Heart left ventricle (tissue), 13 donors: ENCODE data around the gene WNT9A.

Experiments used
- CTCF ChIP-seq, 12 donors: fragments of 200-600 bp; sonication (generic) in 4 of 12; IDR thresholded peaks; one replicate each; pipeline versions ENCODE4 v1.5.0 to v1.8.0; 2018 to 2022; ENCODE audit warnings: antibody characterized with exemption in 12 of 12, mild to moderate bottlenecking in 5 of 12
- POLR2A ChIP-seq, 2 donors: fragments of 450-650 bp; IDR thresholded peaks; one replicate each; pipeline ENCODE4 v1.6.1; 2017; ENCODE audit warnings: antibody characterized with exemption in 2 of 2, mild to moderate bottlenecking in 2 of 2, moderate library complexity in 2 of 2
- donor health status: ischemic (EF 13 %, LVEDD 7.1; RV severe dilation, severe dysfunction).
- donor health status: DM: no; HTN: yes; CAD: no.
- donor health status: DM: no; HTN: no; CAD: no.
- donor health status: ischemic (EF 25% LVEDD 6.9; RV normal size, moderate dysfunction).
- donor health status: ischemic (EF 25% LVEDD 5.7; RV mildly dilated, moderate dysfunction).
- donor health status: ischemic (EF 35%, LVEDD 5.7; RV mildly dilated, moderate dysfunction).
- donor health status: nonischemic (EF 11% LVEDD 7.7; RV severe dilation, severe dysfunction).
- donor health status: DM: yes; HTN: yes; CAD: no.
- donor health status: PGD.
- donor health status: ischemic (EF 29% LVEDD 5.4; RV normal size, mild dysfunction).
- donor health status: nonischemic (EF 23%, LVEDD 6.1; RV moderate dilation, normal function).

DNA sequence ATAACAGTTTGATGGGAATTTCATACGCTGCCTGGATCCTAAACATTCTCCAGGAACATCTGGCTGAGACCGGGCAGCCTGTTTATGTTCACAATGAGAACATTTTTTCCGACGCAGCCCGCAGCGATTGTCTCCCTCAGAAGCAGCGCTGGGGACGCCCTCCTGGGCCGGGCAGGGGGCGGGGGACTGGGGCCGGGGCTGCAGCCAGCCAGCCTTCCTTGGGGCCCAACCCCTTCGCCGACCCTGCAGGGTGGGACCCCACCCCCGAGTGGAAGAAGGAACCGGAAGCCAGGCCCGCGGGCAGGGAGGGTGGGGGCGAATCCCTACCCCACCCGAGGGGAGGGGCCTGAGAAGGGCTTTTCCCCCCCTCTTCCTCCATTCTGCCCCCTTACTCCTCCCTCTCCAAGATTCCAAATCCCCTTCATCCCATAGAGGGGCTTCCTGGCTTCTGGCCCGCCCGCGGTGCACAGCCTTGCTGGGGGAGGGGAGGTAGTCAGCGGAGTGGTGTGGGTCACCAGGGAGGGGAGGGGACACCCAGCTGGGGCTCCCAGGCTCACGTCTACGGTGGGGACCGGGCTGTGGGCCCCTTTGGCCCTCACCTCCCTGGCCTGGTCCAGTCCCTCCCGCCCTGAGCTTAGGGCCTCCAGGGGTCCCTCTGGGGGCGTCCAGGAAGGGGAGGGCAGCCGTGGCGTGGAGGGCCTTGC is 60.6 kb downstream of the WNT9A start:
- TF ChIP-seq CTCF (IDR thresholded peaks at IDR 0.05) (no peak), POLR2A (IDR thresholded peaks at IDR 0.05) (no peak)
